Large intestine (tissue), 12 donors: ENCODE data around the gene ST8SIA6. TPM values are rescaled to one million over a fixed set of nuclear protein-coding genes. Genes with fewer than 3 reads are reported as not detected.
A peak's percentile ranks its signal among the peaks of the same experiment; 100 is the strongest.
"Not testable (repeated sequence)": the region's sequence is repeated elsewhere in the genome, so short reads cannot be mapped to it uniquely, and the experiment has no call there.

Source experiments
- DNase-seq, 2 donors: peaks; one replicate each; pipeline versions ENCODE4 v3.0.0 to v3.0.0-alpha.2; 2013
- H3K27ac ChIP-seq: one replicate; pipeline ENCODE4 v1.5.1; 2013; ENCODE audit warnings: low read length
- H3K27me3 ChIP-seq: 2 replicates; pipeline ENCODE4 v1.6.1; 2013; ENCODE audit warnings: low read length; ENCODE audit not compliant: control insufficient read depth, insufficient read depth
- H3K36me3 ChIP-seq: 2 replicates; pipeline ENCODE4 v1.6.1; 2013; ENCODE audit warnings: low read length; ENCODE audit not compliant: control insufficient read depth, insufficient read depth
- H3K4me1 ChIP-seq: one replicate; pipeline ENCODE4 v1.6.1; 2013; ENCODE audit warnings: low read length; ENCODE audit not compliant: control insufficient read depth, insufficient read depth
- H3K4me3 ChIP-seq: one replicate; pipeline ENCODE4 v1.5.1; 2013; ENCODE audit warnings: low read length
- H3K9me3 ChIP-seq: one replicate; pipeline ENCODE4 v1.6.1; 2013; ENCODE audit warnings: mild to moderate bottlenecking, low read depth, low read length, moderate library complexity; ENCODE audit not compliant: control insufficient read depth
- WGBS: methylation state at CpG from one replicate; pipeline ENCODE4 v1.1.5; 2013; ENCODE audit warnings: low lambda C conversion rate; ENCODE audit not compliant: insufficient coverage; 5-methylcytosine and 5-hydroxymethylcytosine counted together
- long read RNA-seq, 11 donors: transcript quantifications; one replicate each; lab custom pipeline, GENCODE V29; 2026
- polyA plus RNA-seq: library from polyadenylated mRNA; unstranded; fragments of 120-200 nt; gene quantifications from one replicate; pipeline ENCODE4 v1.2.1, GENCODE V29; 2013

The ST8SIA6 gene
- polyA plus RNA-seq: 3.0 TPM
- long read RNA-seq, donor 1: 0 reads
- long read RNA-seq, donor 2: 0 reads
- long read RNA-seq, donor 3: 0 reads
- long read RNA-seq, donor 4: 0 reads
- long read RNA-seq, donor 5: 0 reads
- long read RNA-seq, donor 6, partial matches to known transcripts: 0 of 1 reads
- long read RNA-seq, donor 6, other reads (novel, unspliced or antisense): 0 of 1 reads
- long read RNA-seq, donor 7: 0 reads
- long read RNA-seq, donor 8: 0 reads
- long read RNA-seq, donor 9: 0 reads
- long read RNA-seq, donor 10, partial matches to known transcripts: 0 of 1 reads
- long read RNA-seq, donor 10, other reads (novel, unspliced or antisense): 0 of 1 reads
- long read RNA-seq, donor 11: 0 reads

GRCh38 chr10:17454161-17455014 is at the start of gene ST8SIA6:
TSS of gene ST8SIA6 (minus strand) at chr10:17454595. CDS start at chr10:17454255, 340 bp downstream.
- H3K27ac ChIP-seq: no peak within 1 kb of the TSS
- H3K4me3 ChIP-seq: peak within 1 kb of the TSS; percentile 25
- WGBS: 10% methylated on average over 2 of the region's 91 CpGs
- DNase-seq: peak; percentile 29 to 70
- no peaks in the 10 kb centered on the region for H3K36me3 ChIP-seq
- H3K9me3 ChIP-seq: peaks cover 6% of the 10 kb centered on the region
- peaks cover 4% of the 10 kb centered on the region for H3K4me1 ChIP-seq
- peaks cover 53% of the 10 kb centered on the region for H3K27me3 ChIP-seq

- WGBS: 93% methylated on average over 3 of the region's 7 CpGs
- no peak for DNase-seq
- H3K9me3 ChIP-seq: no peaks in the 10 kb centered on the region
These were observed 49.4 kb upstream of the ST8SIA6 start for GRCh38 chr10:17503795-17504194.

GRCh38 chr10:17502814-17503213 is 48.4 kb upstream of the ST8SIA6 start:
- no peaks in the 10 kb centered on the region for H3K4me1 ChIP-seq
- no peak for DNase-seq
- H3K27me3 ChIP-seq: no peaks in the 10 kb centered on the region
- no peaks in the 10 kb centered on the region for H3K36me3 ChIP-seq
- H3K9me3 ChIP-seq: no peaks in the 10 kb centered on the region
- no peak overlapping the region for H3K27ac ChIP-seq
- H3K4me3 ChIP-seq: no peak overlapping the region
- WGBS: no CpG with 5 or more reads among the region's 2 CpGs

More at GRCh38 chr10:17503795-17504194, 49.4 kb upstream of the ST8SIA6 start:
- Histone ChIP-seq H3K36me3 (no peaks in the 10 kb centered on the region), H3K4me3 (no peak overlapping the region), H3K27me3 (no peaks in the 10 kb centered on the region), H3K4me1 (no peaks in the 10 kb centered on the region), H3K27ac (no peak overlapping the region)

GRCh38 chr10:17499014-17499413 is 44.6 kb upstream of the ST8SIA6 start:
- WGBS: no CpG with 5 or more reads among the region's 5 CpGs
- DNase-seq, H3K27ac ChIP-seq, H3K4me3 ChIP-seq, H3K4me1 ChIP-seq, H3K36me3 ChIP-seq, H3K9me3 ChIP-seq, H3K27me3 ChIP-seq: not testable (repeated sequence)

GRCh38 chr10:17497446-17498030 is 43.1 kb upstream of the ST8SIA6 start:
- no peak overlapping the region for H3K27ac ChIP-seq
- WGBS: no CpG with 5 or more reads among the region's 6 CpGs
- H3K9me3 ChIP-seq: no peaks in the 10 kb centered on the region
- H3K36me3 ChIP-seq: no peaks in the 10 kb centered on the region
- no peaks in the 10 kb centered on the region for H3K4me1 ChIP-seq
- no peaks in the 10 kb centered on the region for H3K27me3 ChIP-seq
- no peak for DNase-seq
- no peak overlapping the region for H3K4me3 ChIP-seq

- Histone ChIP-seq H3K4me1 (no peaks in the 10 kb centered on the region), H3K27me3 (no peaks in the 10 kb centered on the region), H3K4me3 (no peak overlapping the region), H3K27ac (no peak overlapping the region), H3K9me3 (no peaks in the 10 kb centered on the region), H3K36me3 (no peaks in the 10 kb centered on the region)
- DNase-seq: no peak
- 83% methylated on average over 6 of the region's 6 CpGs for WGBS
These were observed 40.3 kb upstream of the ST8SIA6 start for GRCh38 chr10:17494626-17495260.

GRCh38 chr10:17488848-17489247 is 34.5 kb upstream of the ST8SIA6 start:
- Histone ChIP-seq H3K9me3 (no peaks in the 10 kb centered on the region), H3K27ac (no peak overlapping the region), H3K36me3 (no peaks in the 10 kb centered on the region), H3K27me3 (no peaks in the 10 kb centered on the region), H3K4me3 (no peak overlapping the region), H3K4me1 (no peaks in the 10 kb centered on the region)
- DNase-seq: no peak
- WGBS: 0% methylated on average over 1 of the region's 6 CpGs

GRCh38 chr10:17483079-17483478 is 28.7 kb upstream of the ST8SIA6 start:
- H3K4me3 ChIP-seq: no peak overlapping the region
- no peaks in the 10 kb centered on the region for H3K4me1 ChIP-seq
- H3K36me3 ChIP-seq: no peaks in the 10 kb centered on the region
- no peaks in the 10 kb centered on the region for H3K9me3 ChIP-seq
- no peak overlapping the region for H3K27ac ChIP-seq
- DNase-seq: no peak
- H3K27me3 ChIP-seq: no peaks in the 10 kb centered on the region
- no CpG with 5 or more reads among the region's 6 CpGs for WGBS

- WGBS: 33% methylated on average over 1 of the region's 3 CpGs
- Histone ChIP-seq H3K9me3 (no peaks in the 10 kb centered on the region), H3K27ac (no peak overlapping the region), H3K4me3 (no peak overlapping the region), H3K27me3 (no peaks in the 10 kb centered on the region), H3K36me3 (no peaks in the 10 kb centered on the region), H3K4me1 (no peaks in the 10 kb centered on the region)
- no peak for DNase-seq
These were observed 25.4 kb upstream of the ST8SIA6 start for GRCh38 chr10:17479822-17480221.

- no peaks in the 10 kb centered on the region for H3K9me3 ChIP-seq
- no peaks in the 10 kb centered on the region for H3K36me3 ChIP-seq
- no peak for DNase-seq
- H3K27ac ChIP-seq: no peak overlapping the region
- no CpG with 5 or more reads among the region's 4 CpGs for WGBS
- no peaks in the 10 kb centered on the region for H3K27me3 ChIP-seq
- no peak overlapping the region for H3K4me3 ChIP-seq
- no peaks in the 10 kb centered on the region for H3K4me1 ChIP-seq
These were observed 24.7 kb upstream of the ST8SIA6 start for GRCh38 chr10:17479015-17479615.
